NCI-H2196 treated with DMSO at 0.1 percent for 48 hours (cell line): ENCODE data around the gene RFC2.
"Not testable (repeated sequence)": the region's sequence is repeated elsewhere in the genome, so short reads cannot be mapped to it uniquely, and the experiment has no call there.

Experiments
- DNase-seq: peaks from one replicate; lab custom pipeline; 2025; ENCODE audit not compliant: unreplicated experiment; lab: John Stamatoyannopoulos, UW

The RFC2 gene

GRCh38 chr7:74219416-74219815, 34.8 kb downstream of the RFC2 start:
- DNase-seq = no peak

GRCh38 chr7:74218343-74218698, 35.9 kb downstream of the RFC2 start:
- no peak for DNase-seq

- DNase-seq = no peak
These were observed 36.5 kb downstream of the RFC2 start for GRCh38 chr7:74217455-74218342.

DNA sequence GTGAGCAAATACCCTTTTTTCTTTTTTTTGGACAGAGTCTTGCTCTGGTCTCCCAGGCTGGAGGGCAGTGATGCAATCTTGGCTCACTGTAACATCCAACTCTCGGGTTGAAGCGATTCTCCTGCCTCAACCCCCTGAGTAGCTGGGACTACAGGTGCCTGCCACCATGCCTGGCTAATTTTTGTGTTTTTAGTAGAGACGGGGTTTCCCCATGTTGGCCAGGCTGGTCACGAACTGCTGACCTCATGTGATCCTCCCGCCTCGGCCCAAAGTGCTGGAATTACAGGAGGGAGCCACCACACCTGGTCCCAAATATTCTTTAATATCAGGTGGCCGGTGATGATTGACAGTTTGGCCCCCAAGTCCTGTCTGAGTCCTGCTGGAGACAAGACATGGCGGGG, 37.8 kb downstream of the RFC2 start:
- DNase-seq = no peak

DNA sequence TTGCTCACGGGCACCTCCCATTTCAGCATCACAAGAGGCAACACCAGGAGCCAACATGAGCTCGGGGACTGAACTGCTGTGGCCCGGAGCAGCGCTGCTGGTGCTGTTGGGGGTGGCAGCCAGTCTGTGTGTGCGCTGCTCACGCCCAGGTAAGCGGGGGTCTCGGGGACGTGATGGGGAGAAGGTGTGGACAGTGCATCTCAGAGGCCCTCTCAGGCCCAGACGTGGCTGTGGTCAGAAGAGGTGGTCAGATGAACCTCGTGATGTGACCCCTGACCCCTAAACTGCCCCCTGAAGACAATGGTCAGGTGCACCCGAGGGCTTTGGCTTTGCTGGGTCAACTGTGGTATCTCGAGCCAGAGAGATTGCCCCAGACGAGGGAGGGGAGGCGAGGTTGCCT, 38.3 kb downstream of the RFC2 start:
- DNase-seq = no peak

DNA sequence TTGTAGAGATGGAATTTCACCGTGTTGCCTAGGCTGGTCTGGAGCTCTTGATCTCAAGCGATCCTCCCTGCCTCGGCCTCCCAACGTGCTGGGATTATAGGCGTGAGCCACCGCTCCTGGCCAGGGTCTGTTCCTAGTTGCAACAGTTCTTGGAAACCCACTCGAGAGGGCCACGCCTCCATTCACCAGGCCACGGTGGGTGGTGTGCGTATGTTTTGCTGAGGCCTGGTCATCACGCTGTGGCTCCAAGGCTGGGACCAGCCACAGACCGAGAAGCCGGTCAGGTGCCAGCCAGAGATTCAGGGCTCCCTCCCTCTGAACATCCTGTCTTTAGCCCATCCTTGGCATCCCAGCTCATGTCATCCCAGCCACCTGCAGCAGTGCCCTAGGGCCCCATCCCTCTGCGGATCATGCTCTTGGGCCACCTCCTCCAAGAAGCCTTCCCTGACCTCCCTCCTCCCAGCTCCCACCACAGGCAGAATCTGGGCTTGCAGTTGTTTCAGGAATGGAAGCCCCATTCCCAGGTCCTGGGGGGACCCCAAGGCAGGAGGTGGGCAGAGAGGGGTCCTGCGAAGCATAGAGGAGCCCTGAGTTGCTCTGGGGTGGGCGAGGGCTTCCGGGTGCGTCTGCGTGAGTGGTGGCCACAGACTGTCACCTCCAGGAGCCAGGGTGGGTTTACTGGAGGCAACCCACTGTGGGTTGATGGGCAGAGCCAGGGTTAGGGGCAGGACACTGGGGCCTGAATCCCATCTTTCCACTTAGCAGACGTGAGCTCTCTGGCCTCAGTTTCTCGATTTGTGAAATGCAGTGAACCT, 39.2 kb downstream of the RFC2 start:
- DNase-seq = no peak

GRCh38 chr7:74212661-74213060, 41.5 kb downstream of the RFC2 start:
- DNase-seq = no peak

GRCh38 chr7:74208241-74208640, 46.0 kb downstream of the RFC2 start:
- DNase-seq = not testable (repeated sequence)

DNA sequence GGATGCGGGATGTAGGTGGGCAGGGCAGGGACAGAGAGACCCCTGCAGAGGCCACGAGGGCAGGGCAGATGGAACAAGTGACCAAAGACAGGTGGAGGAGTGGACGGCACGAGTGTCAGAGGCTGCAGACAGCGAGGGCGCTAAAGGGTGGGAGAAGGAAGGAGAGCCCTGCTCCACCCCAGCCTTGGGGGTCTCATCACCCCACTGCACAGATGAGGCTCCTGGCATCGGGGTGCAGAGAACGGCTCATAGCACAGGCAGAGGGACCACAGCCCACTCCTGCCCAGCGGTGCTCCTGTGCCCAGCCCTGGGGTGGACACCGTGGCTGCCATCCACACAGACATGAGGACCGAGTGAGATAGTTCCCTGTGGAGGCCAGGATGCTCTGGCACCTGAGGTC, 46.6 kb downstream of the RFC2 start:
- DNase-seq = no peak

- peak; percentile 55 for DNase-seq
These were observed 47.5 kb downstream of the RFC2 start for GRCh38 chr7:74206589-74207120.

- not testable (repeated sequence) for DNase-seq
These were observed 48.1 kb downstream of the RFC2 start for GRCh38 chr7:74206052-74206451.

- DNase-seq = no peak
These were observed 50.1 kb downstream of the RFC2 start for GRCh38 chr7:74203956-74204618.

DNA sequence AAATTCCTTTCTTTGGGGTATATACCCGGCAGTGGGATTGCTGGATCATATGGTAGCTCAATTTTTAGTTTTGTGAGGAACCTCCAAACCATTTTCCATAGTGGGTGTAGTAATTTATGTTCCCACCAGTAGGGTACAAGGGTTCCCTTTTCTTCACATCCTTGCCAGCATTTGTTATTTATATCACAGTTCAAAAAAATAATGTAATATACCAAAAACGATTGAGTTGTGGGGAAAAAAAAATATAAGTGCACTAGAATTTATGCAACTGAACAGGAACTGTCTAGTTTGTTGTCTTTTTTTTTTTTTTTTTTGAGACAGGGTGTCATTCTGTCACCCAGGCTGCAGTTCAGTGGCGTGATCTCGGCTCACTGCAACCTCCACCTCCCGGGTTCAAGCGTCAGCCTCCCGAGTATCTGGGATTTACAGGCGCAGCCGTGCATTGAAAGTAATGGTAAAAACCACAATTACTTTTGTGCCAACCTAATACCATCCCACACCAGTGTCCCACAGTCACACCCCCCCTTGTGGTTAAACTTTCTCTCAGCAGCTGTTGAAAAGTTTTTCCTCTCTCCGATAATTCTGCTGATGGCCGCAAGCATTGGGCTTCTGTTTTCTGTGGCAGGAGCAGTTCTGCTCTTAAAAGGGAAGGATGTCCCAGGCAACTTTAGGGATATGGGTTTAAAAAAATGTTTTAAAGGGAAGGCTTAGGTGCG, 51.2 kb downstream of the RFC2 start:
- DNase-seq = no peak

- DNase-seq = no peak
These were observed 54.4 kb downstream of the RFC2 start for GRCh38 chr7:74199551-74200355.

GRCh38 chr7:74197449-74198124, 56.6 kb downstream of the RFC2 start:
- no peak for DNase-seq

GRCh38 chr7:74195968-74196654, 58.1 kb downstream of the RFC2 start:
- DNase-seq = not testable (repeated sequence)

DNA sequence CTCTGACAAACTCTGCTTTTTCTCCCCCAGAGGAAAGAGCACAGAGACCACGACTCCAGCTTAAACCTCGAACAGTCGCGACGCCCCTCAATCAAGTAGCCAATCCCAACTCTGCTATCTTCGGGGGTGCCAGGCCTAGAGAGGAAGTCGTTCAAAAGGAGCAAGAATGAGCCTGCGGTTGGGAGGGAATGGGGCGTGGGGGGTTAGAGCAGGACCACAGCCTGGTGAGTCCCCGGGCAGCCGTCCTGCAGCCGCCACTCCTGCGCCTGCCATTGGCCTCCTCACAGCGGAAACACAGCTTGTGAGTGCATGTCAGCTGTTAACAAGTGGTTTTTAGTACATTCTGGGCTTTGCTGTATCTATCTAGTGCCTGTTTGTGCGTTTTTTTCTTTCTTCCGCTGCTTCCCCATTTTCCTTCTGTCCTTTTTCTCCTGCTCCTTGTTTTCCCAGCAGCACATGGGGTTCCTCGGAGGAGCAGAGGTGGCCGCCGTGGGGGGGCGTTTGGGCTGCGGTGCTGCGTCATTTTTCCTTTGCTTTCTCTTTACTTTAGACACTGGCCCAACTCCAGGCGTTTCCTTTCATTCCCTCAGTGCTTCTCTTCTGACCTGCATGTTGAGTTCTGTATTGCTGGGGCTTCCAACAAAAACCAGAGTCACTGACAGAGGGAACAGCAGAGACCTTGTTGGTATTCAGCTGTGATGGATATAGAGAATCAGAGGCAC, 58.9 kb downstream of the RFC2 start:
- not testable (repeated sequence) for DNase-seq

- no peak for DNase-seq
These were observed 59.5 kb downstream of the RFC2 start for GRCh38 chr7:74194686-74195085.
